OCI-LY1 (cell line): ENCODE data around the gene RELL1.

Experiments
- EZH2 ChIP-seq: fragments of 200-600 bp; sonication (generic), shearing (Covaris generic); IDR thresholded peaks from 2 replicates; pipeline ENCODE4 v1.8.0; 2017; ENCODE audit warnings: borderline replicate concordance, mixed run types, mild to moderate bottlenecking, antibody characterized with exemption, low read length, moderate library complexity, mixed read lengths
- TF ChIP-seq, protein P1 (sequence below): fragments of 200-600 bp; sonication (generic), shearing (Covaris generic); IDR thresholded peaks from 2 replicates; pipeline ENCODE4 v1.5.1; 2017; ENCODE audit warnings: mild to moderate bottlenecking, antibody characterized with exemption, low read length, moderate library complexity, mixed read lengths

DNA sequence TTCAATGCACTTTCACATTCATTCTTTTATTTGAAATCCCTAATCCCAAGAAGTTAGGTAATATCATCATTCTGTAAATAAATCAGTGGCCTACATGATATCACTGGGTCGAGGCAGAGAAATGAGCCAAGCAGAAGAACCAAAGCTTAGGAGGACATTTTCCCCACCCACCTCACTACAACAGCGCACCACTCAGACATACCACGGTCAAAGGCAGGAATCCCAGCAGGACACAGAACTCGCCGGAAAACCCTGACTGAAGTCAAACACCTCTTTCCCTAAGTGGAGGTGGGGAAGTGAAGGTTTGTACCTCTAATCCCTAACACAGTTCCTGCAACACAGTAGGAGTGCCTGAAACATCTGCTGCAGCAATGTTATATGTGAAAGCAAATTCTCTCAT is 21.5 kb downstream of the RELL1 start:
- TF ChIP-seq, protein P1, sequence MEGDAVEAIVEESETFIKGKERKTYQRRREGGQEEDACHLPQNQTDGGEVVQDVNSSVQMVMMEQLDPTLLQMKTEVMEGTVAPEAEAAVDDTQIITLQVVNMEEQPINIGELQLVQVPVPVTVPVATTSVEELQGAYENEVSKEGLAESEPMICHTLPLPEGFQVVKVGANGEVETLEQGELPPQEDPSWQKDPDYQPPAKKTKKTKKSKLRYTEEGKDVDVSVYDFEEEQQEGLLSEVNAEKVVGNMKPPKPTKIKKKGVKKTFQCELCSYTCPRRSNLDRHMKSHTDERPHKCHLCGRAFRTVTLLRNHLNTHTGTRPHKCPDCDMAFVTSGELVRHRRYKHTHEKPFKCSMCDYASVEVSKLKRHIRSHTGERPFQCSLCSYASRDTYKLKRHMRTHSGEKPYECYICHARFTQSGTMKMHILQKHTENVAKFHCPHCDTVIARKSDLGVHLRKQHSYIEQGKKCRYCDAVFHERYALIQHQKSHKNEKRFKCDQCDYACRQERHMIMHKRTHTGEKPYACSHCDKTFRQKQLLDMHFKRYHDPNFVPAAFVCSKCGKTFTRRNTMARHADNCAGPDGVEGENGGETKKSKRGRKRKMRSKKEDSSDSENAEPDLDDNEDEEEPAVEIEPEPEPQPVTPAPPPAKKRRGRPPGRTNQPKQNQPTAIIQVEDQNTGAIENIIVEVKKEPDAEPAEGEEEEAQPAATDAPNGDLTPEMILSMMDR, result no peak
- no peak for TF ChIP-seq EZH2
